HG02884 (cell line): ENCODE results near the gene TAS1R1.

Experiments used
- ATAC-seq: cut with Tn5 transposase; IDR thresholded peaks from one replicate; pipeline ENCODE4 v1.9.1; 2021; ENCODE audit warnings: mild to moderate bottlenecking, moderate library complexity; ENCODE audit not compliant: unreplicated experiment

TAS1R1 gene

GRCh38 chr1:6602669-6603237, 47.6 kb downstream of the TAS1R1 start, which contains the start of gene KLHL21:
Gene KLHL21, minus strand, starts transcription at chr1:6602869. Its CDS starts 52 bp downstream, at chr1:6602817.
- ATAC-seq: peak; percentile 46

- ATAC-seq: peak; percentile 24
Measured at GRCh38 chr1:6603238-6603914, 48.3 kb downstream of the TAS1R1 start.

DNA sequence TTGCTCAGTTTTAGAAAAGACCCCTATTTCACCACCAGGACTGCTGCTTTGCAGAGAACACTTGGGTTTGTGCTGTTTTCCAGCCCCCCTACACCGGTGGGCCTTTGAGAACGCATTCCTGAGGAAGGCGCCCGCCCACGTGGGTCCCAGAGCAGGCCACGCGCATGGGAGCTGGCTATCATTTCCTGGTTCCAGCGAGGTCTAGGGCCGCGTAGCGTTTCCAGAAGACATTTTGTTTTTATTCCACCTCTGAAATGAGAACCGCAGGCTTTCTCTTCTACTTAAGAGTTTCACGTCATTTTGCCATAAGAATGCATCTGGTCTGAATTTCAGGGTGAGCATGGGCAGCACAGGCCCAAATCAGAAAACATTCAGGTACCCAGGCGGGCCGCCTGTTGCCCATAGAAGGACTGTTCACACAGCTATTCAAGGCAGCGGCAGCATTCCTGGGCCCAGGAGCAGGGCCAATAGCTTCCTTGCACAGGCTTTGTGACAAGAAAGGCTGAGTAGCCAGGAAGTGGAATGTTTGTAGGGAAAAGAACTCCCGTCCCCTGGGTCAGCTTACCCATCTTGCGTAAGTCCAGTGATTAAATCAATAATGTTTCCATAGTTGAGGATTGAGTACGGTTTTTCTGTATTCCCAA, 48.9 kb downstream of the TAS1R1 start:
- no peak for ATAC-seq

- ATAC-seq: peak; percentile 18
Measured at GRCh38 chr1:6612641-6613360, 57.7 kb downstream of the TAS1R1 start.

GRCh38 chr1:6613361-6614018, 58.4 kb downstream of the TAS1R1 start, which contains the start of gene PHF13:
Gene PHF13, plus strand, starts transcription at chr1:6613731. Its CDS starts 336 bp downstream, at chr1:6614067.
- ATAC-seq: peak; percentile 87

DNA sequence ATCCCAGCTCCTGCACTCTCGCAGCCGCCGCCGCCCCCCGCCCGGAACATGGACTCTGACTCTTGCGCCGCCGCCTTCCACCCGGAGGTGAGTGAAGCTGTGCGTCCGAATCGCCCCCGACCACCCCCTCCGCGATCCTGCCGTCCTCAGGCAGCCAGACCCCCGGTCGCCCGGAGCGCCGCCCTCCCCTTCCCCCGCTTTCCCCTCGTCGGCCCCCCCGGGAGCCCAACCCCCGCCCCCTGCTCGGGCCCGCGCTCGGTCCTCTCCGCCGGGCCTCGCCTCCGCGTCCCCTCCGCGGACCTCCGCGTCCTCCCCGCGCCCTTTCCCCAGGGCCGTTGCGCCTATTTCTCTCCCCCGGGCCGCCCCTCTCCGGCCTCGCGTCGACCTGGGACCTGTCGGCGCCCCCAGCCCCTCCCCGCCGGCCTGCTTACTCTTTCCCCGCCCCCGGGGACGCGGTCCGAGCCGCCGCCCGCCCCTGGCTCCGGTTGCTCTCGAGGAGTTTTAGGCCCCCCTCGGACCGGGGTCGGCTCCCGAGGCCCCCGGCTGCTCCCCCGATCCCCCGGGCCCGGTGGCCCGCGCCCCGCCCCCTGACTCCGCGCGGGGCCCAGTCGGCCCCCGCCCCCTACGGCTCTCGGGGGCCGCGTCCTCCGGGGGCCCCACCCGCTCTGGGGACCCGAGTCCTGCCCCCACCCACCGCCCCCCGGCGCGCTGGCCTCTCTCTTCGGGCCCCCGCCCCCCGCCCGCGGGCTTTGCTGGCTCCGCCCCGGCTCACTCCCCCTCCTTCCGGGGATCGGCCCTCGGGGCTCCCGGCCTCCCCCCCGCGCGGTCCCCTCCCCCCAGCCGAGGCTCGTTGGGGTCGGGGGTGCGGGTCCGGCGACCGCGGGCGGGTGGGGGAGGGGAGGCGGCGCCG, 59.2 kb downstream of the TAS1R1 start:
- no peak for ATAC-seq

DNA sequence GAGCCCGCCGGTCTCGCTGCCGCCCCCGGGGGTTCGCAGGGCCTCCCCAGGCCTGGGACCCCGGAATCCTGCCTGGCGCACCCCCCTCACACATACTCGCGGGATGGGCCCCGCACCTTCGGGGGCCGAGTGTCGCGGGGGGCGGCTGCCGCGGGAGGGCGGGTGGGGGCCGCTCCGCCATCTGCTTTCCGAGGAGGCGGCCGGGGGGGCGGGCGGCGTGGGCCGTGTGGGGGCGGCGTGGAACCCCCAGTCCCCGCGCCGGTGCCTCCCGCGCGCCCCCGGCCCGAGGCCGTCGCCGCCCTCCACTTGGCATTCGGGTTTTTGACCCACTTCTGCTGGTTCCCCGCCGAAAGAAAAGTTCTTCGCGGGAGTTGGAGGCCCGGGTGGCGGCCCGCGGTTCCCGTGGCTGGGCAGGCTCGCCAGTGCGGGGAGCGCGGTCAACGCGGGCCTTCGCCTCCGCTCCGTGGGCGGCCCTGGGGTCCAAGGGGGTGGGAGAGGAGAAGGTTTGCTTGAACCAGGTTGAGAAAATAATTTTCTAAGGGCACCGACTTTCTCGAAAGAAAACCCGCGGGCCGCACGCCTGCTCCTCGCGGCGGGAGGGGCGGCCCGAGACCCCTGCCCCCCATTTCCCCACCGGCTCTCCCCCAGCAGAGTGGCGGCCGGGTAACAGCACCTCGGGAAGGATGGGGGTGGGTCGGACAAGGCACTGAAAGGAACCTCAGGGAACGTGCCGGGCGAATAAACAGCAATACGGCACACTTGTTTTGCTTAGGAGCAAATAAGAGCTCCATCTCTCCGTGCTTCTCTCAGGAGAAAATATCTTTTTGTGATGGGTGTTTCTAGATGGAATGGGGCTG, 60.0 kb downstream of the TAS1R1 start:
- no peak for ATAC-seq

DNA sequence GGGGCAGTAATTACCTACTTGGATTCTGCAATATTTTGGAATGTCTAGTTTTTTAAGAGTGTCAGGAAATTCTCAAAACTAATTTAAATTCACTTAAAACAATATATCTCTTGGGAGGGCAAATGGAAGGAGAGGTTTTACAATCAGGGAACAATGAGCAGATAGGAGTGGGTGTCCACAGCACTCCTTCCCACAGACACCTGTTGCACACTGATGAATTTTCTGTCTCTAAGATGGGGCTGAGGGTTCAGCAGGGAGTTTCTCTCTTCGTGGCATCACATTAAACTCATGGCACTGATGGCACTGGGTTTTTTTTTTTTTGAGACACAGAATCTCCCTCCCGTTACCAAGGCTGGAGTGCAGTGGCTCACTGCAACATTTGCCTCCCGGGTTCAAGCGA, 63.9 kb downstream of the TAS1R1 start:
- no peak for ATAC-seq

- no peak for ATAC-seq
Measured at GRCh38 chr1:6621429-6622391, 66.6 kb downstream of the TAS1R1 start.

DNA sequence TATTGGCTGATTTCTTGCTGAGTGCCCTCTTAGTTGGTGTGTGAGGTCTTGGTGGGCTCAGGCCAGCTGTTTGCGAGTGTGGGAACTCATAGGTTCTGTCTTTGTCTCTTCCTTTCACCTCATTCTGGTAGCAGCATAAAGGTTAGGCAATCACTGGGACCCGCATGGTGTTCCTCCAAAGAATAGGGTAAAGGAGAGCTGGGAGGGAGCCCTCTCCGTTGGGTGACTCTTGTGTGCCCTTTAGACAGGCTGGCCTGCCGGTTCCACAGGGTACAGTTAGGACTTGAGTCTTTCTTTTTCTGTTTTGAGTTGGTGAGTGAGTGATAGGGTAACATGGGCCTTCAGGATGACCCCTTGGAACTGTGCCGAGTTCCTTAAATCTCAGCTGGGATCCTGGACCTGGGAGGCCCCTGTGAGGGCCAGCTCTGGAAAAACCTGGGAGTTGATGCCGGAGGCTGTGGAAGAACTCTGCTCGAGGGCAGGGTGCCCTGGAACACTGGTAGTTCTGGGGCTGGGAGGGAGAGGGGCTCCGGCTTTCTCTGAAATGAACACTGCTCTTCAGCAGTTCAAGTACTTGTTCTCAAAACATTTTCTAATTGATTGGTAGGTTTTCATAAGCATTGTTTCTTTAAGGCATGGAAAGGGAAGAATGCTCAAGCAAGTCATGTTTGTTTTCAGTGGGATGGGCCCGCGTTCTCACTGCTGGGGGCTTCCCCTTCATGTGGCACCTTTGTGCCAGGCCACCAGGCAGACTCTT, 67.5 kb downstream of the TAS1R1 start:
- ATAC-seq: no peak

- ATAC-seq: no peak
Measured at GRCh38 chr1:6623269-6623965, 68.3 kb downstream of the TAS1R1 start.

GRCh38 chr1:6624710-6625583, 69.8 kb downstream of the TAS1R1 start, which contains the start of gene THAP3:
Gene THAP3, plus strand, starts transcription at chr1:6624868. Its CDS starts 351 bp downstream, at chr1:6625219.
- peak; percentile 71 for ATAC-seq

DNA sequence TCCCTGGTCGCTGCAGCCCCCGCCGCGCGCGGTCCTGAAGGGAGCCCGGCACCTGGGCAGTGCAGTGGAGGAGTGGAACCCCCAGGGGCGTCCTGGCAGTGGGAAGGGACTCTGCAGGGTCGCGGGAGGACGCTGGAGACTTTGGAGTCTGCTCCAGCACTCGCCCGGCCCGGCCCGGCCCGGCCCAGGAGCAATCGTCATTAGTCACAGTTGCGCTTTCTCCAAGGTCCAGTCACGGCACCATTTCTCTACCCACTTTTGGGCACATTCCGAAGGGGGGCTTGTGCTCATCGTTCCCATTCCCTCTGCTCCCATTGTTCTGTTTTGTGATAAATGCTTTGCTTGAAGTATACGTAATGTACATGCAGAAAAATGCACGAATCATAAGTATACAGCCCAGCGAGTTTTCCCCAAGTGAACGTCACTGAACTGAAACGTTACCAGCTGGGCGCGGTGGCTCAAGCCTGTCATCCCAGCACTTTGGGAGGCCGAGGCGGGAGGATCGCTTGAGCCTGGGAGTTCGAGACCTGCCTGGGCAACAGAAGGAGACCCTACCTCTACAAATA, 70.6 kb downstream of the TAS1R1 start:
- no peak for ATAC-seq

GRCh38 chr1:6627031-6627430, 71.9 kb downstream of the TAS1R1 start:
- ATAC-seq: no peak
